ENCODE data around the gene DBP. TPM values are rescaled to one million over a fixed set of nuclear protein-coding genes. Genes with fewer than 3 reads are reported as not detected.
A peak's percentile ranks its signal among the peaks of the same experiment; 100 is the strongest.

The DBP gene
- total and polyA plus RNA-seq, 9 donors, result 19.7 to 69.8 (median 29.0) TPM

- WGBS, 3 donors, result 71 to 82% (median 81%) methylated on average over 36 to 39 of the region's 39 CpGs
- DNase-seq, result peak in 1 of 5 donors; percentile 54
- no peak overlapping the region for H3K27ac ChIP-seq
Observed at GRCh38 chr19:48613024-48613851, 23.9 kb downstream of the DBP start.

GRCh38 chr19:48611872-48612271 is 25.3 kb downstream of the DBP start:
- TF ChIP-seq EP300 (IDR thresholded peaks at IDR 0.05) (no peak), POLR2A (IDR thresholded peaks at IDR 0.05) (no peak)
- TF ChIP-seq, protein P1, sequence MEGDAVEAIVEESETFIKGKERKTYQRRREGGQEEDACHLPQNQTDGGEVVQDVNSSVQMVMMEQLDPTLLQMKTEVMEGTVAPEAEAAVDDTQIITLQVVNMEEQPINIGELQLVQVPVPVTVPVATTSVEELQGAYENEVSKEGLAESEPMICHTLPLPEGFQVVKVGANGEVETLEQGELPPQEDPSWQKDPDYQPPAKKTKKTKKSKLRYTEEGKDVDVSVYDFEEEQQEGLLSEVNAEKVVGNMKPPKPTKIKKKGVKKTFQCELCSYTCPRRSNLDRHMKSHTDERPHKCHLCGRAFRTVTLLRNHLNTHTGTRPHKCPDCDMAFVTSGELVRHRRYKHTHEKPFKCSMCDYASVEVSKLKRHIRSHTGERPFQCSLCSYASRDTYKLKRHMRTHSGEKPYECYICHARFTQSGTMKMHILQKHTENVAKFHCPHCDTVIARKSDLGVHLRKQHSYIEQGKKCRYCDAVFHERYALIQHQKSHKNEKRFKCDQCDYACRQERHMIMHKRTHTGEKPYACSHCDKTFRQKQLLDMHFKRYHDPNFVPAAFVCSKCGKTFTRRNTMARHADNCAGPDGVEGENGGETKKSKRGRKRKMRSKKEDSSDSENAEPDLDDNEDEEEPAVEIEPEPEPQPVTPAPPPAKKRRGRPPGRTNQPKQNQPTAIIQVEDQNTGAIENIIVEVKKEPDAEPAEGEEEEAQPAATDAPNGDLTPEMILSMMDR (IDR thresholded peaks at IDR 0.05), result no peak
- no peak for DNase-seq
- intact Hi-C loops (cut with DNase I), result loop anchor here in 2 of 4 donors (10.0 kb wide), 2 partner anchors 127 to 287 kb away; partner anchors contain the start of gene EMP3 (in 1 of the 2)
- 81 to 85% (median 83%) methylated on average over 14 of the region's 14 CpGs for WGBS, 3 donors
- no peak overlapping the region for H3K27ac ChIP-seq
- no peaks in the 10 kb centered on the region for H3K4me1 ChIP-seq (ENCODE audit: insufficient read depth)
- H3K36me3 ChIP-seq, result no peaks in the 10 kb centered on the region
- H3K27me3 ChIP-seq, result no peaks in the 10 kb centered on the region
- H3K9me3 ChIP-seq, result no peaks in the 10 kb centered on the region
- H3K4me3 ChIP-seq, result no peak overlapping the region

More at GRCh38 chr19:48613024-48613851, 23.9 kb downstream of the DBP start:
- no peaks in the 10 kb centered on the region for H3K36me3 ChIP-seq
- intact Hi-C loops (cut with DNase I), result loop anchor here in 2 of 4 donors (10.0 kb wide), 2 partner anchors 128 to 288 kb away; partner anchors contain the start of gene EMP3 (in 1 of the 2)
- H3K9me3 ChIP-seq, result no peaks in the 10 kb centered on the region
- H3K27me3 ChIP-seq, result no peaks in the 10 kb centered on the region
- H3K4me1 ChIP-seq (ENCODE audit: insufficient read depth), result peaks cover 4% of the 10 kb centered on the region
- TF ChIP-seq EP300 (IDR thresholded peaks at IDR 0.05), result no peak
- no peak for TF ChIP-seq POLR2A (IDR thresholded peaks at IDR 0.05)
- TF ChIP-seq, protein P1 (IDR thresholded peaks at IDR 0.05), result no peak
- no peak overlapping the region for H3K4me3 ChIP-seq

DNA sequence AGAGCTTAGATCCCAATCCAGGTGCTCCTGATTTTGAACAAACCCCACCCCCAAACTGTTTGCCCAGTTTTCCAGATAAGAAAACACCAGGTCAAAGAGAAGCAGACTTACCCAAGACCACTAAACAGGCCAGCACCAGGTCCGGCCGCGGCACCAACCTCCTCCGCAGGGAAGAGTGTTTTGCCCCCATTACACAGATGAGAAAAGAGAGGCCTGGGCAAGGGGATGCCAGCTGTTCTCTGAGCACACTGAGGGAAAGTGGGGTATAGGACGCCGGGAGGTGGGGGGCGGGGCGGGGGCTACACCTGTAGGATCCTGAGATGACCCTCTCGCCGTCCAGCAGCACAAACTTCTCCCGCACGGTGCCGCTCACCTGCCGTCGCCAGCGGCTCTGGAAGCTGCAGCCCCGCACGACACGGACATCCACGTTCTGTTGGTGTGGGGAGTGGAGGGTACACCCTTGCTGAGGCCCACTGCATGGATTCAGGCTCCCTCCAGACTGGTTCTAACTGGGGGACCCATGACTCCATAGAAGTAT is 27.5 kb downstream of the DBP start:
- intact Hi-C loops (cut with DNase I), result loop anchor here in 2 of 4 donors (10.0 kb wide), 2 partner anchors 125 to 285 kb away; partner anchors contain the start of gene EMP3 (in 1 of the 2)
- H3K27ac ChIP-seq, result no peak overlapping the region
- H3K4me1 ChIP-seq (ENCODE audit: insufficient read depth), result no peaks in the 10 kb centered on the region
- no peaks in the 10 kb centered on the region for H3K36me3 ChIP-seq
- no peaks in the 10 kb centered on the region for H3K27me3 ChIP-seq
- no peak for TF ChIP-seq EP300 (IDR thresholded peaks at IDR 0.05)
- TF ChIP-seq POLR2A (IDR thresholded peaks at IDR 0.05), result no peak
- TF ChIP-seq, protein P1 (IDR thresholded peaks at IDR 0.05), result no peak
- 85 to 92% (median 92%) methylated on average over 20 of the region's 20 CpGs for WGBS, 3 donors
- DNase-seq, result no peak
- no peak overlapping the region for H3K4me3 ChIP-seq
- H3K9me3 ChIP-seq, result no peaks in the 10 kb centered on the region

DNA sequence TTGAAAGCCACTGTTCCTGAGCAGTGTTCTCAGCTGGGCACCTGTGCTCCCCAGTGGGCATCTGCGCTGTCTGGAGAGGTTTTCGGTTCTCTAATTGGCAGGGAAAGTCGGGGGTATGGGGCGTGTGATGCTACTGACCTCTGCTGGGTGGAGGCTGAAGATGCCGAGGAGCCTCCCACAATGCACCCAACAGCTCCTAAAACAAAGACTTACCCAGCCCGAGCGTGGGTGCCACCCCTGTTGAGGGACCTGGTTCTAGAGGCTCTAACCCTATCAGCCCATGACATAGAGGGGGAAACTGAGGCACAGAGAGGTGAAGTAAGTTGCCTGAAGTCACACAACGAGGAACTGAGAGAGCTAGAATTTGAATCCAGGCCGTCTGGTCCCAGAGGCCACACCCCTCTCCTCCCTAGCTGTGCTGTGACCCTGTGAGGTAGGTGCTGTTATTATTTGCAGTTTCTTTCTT is 28.3 kb downstream of the DBP start:
- Histone ChIP-seq H3K4me1 (ENCODE audit: insufficient read depth) (no peaks in the 10 kb centered on the region), H3K27me3 (no peaks in the 10 kb centered on the region), H3K36me3 (no peaks in the 10 kb centered on the region), H3K9me3 (no peaks in the 10 kb centered on the region), H3K4me3 (no peak overlapping the region), H3K27ac (no peak overlapping the region)
- intact Hi-C loops (cut with DNase I), result no loop called here
- WGBS, 3 donors, result 20 to 25% (median 21%) methylated on average over 9 of the region's 9 CpGs
- no peak for TF ChIP-seq EP300 (IDR thresholded peaks at IDR 0.05)
- TF ChIP-seq, protein P1 (IDR thresholded peaks at IDR 0.05), result peak in 1 of 3 donors; percentile 19
- DNase-seq, result peak in 1 of 5 donors; percentile 45

All from ovary (tissue), 9 donors.